HG02759 (cell line): Measurements from ENCODE around the gene CCDC169.

Experiments used
- ATAC-seq: cut with Tn5 transposase; IDR thresholded peaks from one replicate; pipeline ENCODE4 v1.9.1; 2021; ENCODE audit warnings: mild to moderate bottlenecking, moderate library complexity; ENCODE audit not compliant: unreplicated experiment

CCDC169 gene

GRCh38 chr13:36248700-36249099 lies 48.9 kb downstream of the CCDC169 start:
- ATAC-seq = no peak

- no peak for ATAC-seq
Measured at GRCh38 chr13:36244990-36245389, 52.6 kb downstream of the CCDC169 start.

- no peak for ATAC-seq
Measured at GRCh38 chr13:36244073-36244472, 53.5 kb downstream of the CCDC169 start.

GRCh38 chr13:36242761-36243160 lies 54.9 kb downstream of the CCDC169 start:
- ATAC-seq = no peak

- no peak for ATAC-seq
Measured at GRCh38 chr13:36231236-36231635, 66.4 kb downstream of the CCDC169 start.

- ATAC-seq = no peak
Measured at GRCh38 chr13:36224730-36225129, 72.9 kb downstream of the CCDC169 start.

- ATAC-seq = no peak
Measured at GRCh38 chr13:36219883-36220282, 77.7 kb downstream of the CCDC169 start.

- no peak for ATAC-seq
Measured at GRCh38 chr13:36217456-36217855, 80.2 kb downstream of the CCDC169 start.

GRCh38 chr13:36214163-36214921 lies 83.3 kb downstream of the CCDC169 start, which contains the start of gene SOHLH2:
Gene SOHLH2, minus strand, starts transcription at chr13:36214556. Its CDS starts 30 bp downstream, at chr13:36214526.
- ATAC-seq = no peak

- ATAC-seq = no peak
Measured at GRCh38 chr13:36212789-36213188, 84.8 kb downstream of the CCDC169 start.

- no peak for ATAC-seq
Measured at GRCh38 chr13:36211567-36211966, 86.0 kb downstream of the CCDC169 start.

GRCh38 chr13:36210738-36211137 lies 86.9 kb downstream of the CCDC169 start:
- ATAC-seq = no peak

GRCh38 chr13:36207672-36208071 lies 89.9 kb downstream of the CCDC169 start:
- no peak for ATAC-seq

- ATAC-seq = no peak
Measured at GRCh38 chr13:36193151-36193855, 104.3 kb downstream of the CCDC169 start.

- ATAC-seq = no peak
Measured at GRCh38 chr13:36192166-36192565, 105.4 kb downstream of the CCDC169 start.

- no peak for ATAC-seq
Measured at GRCh38 chr13:36190771-36191170, 106.8 kb downstream of the CCDC169 start.

GRCh38 chr13:36188441-36188840 lies 109.2 kb downstream of the CCDC169 start:
- no peak for ATAC-seq

- no peak for ATAC-seq
Measured at GRCh38 chr13:36183901-36184300, 113.7 kb downstream of the CCDC169 start.
